Measurements from ENCODE around the gene SPOCD1.

The SPOCD1 gene

GRCh38 chr1:31755850-31756492 lies 59.9 kb downstream of the SPOCD1 start:
- DNase-seq (ENCODE audit: low read depth, low spot score): no peak

DNA sequence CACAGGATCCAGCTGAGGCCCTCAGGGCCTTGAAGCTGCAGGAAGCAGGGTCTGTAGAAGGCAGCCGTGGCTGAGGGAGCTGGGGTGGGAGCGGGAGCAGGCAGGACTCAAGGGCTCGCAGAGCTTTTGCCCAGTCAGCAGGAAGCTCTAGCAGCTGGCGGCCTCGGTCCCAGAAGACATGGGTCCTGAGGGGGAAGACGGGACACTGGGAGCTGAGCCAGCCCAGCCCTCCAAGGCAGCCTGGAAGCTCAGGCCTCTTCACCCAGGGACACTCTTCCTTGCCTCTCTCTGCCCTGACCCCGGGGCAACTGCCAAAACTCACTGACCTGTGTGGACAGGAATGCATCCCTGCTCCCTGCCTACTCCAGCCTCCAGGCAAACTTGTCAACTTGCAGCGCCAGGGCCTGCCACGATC lies 60.6 kb downstream of the SPOCD1 start:
- no peak for DNase-seq (ENCODE audit: low read depth, low spot score)

DNA sequence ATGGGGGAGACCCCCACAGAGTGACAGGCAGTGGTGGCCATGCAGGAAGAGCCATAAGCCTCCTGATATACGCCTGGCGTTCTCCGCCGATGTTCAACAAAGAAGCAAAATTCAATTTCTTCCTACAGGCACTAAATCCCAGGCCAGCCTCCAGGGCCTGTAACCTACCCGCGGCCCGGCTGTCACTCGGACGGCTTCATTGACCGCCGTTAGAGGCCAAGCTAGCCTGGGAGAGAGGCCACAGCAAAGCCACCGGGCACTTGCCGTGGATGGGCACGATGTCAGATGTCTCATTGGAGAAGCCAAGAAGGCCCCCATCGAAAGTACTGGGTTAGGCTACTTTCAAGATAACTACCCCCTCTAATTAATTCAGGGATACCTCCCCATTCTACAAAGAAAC lies 61.4 kb downstream of the SPOCD1 start:
- DNase-seq (ENCODE audit: low read depth, low spot score): no peak

DNA sequence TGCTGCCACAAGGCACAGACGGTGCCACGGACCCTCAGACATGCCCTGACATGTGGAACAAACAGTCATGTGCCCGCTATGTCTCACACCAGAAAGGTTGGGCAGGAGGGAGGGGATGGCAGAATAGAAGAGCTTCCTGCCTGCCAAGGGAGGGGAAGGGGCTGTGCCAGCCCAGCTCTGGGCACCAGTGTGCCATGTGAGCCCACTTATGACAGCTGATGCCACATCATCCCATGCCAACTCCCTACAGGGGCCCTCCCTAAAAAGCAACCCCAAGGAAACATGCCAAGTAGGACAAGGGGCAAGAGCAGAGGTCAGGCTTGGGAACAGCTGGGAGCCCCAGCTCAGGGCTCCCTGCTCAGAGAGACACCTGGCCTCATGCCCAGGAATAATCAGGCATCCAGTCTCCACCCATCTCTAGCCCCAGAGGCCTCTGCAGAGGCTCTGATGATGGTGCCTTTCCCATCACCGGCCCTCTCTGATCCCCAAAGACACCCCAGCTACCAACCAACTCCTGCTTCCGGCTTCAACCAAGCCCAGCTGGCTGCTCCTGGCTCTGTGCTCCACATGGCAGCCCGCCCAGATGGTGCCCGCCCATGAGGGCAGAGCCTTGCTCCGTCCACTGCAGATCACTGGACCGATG lies 62.0 kb downstream of the SPOCD1 start:
- DNase-seq (ENCODE audit: low read depth, low spot score): no peak

GRCh38 chr1:31752952-31753475 lies 62.8 kb downstream of the SPOCD1 start:
- DNase-seq (ENCODE audit: low read depth, low spot score): no peak

DNA sequence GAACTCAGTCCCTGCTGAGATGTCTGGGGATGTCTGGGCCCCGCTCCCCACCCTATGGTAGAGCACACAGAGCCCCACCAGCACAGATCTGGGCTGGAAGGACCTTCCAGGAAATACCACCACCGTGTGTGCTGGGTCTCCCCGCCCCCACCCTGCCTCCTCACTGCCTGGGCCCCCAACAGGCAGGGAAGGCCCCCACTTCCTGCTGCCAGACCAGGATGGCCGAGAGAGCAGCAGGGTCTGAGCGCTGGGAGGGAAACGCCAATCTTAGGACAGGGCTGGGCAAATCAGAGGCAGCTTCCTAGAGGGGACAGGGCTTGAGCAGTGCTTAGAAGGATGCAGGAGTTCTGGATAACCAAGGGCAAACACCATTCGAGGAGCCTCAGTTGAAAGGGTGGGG lies 63.6 kb downstream of the SPOCD1 start:
- DNase-seq (ENCODE audit: low read depth, low spot score): no peak

GRCh38 chr1:31751822-31752241 lies 64.0 kb downstream of the SPOCD1 start:
- DNase-seq (ENCODE audit: low read depth, low spot score): no peak

DNA sequence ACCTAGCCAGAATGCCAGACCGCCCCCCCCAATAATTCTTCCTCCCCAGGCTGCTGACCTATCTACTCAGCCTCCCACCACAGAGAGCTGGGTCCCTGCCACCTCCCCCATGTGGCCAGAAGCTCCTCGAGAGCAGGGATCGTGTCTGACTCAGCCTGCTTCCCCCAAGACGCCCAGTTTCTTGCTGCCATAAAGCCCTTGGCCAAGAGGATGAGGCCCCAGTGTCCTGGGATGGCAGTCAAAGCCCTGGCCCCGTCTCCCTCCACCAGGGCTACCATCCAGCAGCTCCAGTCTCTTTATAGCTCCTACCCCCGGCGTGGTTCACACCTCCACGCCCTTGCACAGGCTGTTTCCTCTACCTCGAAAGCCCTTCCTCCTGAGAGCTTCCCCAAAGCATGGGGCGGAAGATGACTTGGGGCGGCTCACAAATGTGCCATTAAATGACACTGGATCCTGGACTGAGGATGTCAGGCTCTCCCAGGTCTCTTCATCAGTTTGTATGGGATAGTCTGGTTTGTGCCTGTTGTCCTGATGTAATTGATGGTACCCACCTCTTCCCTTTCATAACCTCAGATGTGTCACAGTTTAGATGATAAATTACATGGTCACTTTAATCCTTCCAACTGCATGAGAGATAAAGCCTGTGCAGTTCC lies 64.8 kb downstream of the SPOCD1 start:
- no peak for DNase-seq (ENCODE audit: low read depth, low spot score)

- no peak for DNase-seq (ENCODE audit: low read depth, low spot score)
These were observed 65.8 kb downstream of the SPOCD1 start for GRCh38 chr1:31749785-31750735.

DNA sequence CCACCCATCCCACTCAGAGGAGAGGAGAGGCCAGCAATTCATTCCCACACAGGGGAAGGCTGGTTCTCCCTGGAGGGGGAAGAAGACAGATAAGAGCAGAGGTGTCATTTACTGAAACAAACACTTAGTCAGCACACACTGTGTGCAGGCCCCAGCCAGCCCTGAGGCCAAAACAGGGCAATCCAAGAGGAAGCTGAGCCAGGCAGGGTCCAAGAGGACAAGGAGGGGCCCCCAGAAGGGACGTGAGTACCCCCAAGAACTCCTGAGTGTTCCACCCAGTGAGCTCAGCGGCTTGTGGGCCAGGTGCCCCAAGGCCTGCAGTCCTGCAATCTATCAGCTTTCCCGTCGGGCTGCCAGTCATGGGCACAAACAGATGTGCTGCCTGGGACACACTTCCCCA lies 67.5 kb downstream of the SPOCD1 start:
- DNase-seq (ENCODE audit: low read depth, low spot score): no peak

DNA sequence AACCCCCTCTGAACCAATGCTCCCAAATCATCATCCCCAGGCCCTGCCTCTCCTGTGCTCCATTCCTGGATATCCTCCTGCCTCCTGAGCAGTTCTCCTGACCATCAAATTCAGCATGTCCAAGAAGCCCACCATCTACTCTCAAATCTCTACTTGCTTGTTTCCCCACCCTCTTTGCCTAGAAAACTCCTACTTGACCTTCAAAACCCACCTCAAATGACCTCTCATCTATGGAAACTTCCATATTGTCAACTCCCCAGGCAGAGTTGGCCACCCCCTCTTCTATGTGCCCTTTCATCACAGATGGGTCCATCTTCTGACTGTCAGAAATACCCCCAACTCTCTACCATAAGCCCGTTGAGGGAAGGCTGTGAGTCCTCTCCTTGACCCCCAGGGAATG lies 68.5 kb downstream of the SPOCD1 start:
- no peak for DNase-seq (ENCODE audit: low read depth, low spot score)

DNA sequence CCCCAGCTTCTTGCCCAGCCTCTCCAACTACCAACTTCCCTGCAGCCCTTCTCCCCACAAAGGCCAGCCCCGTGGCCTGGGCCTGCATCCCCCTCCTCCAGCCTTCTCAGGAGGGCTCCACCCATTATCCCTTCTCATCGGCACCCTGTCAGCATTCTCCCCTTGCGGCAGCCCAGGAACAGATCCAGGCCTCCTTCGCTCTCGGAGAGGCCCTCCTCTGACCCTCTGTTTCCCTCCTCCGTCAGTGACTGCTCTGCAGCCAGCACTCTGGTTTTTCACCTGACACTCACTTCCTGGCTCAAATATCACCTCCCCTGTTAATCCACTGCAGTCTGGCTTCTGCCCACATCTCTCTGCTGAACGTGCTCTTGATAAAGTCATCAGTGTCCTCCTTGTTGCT lies 69.1 kb downstream of the SPOCD1 start:
- DNase-seq (ENCODE audit: low read depth, low spot score): no peak

GRCh38 chr1:31745946-31746670 lies 69.7 kb downstream of the SPOCD1 start:
- DNase-seq (ENCODE audit: low read depth, low spot score): no peak

- peak; percentile 45 for DNase-seq (ENCODE audit: low read depth, low spot score)
These were observed 70.5 kb downstream of the SPOCD1 start for GRCh38 chr1:31745096-31745945.

DNA sequence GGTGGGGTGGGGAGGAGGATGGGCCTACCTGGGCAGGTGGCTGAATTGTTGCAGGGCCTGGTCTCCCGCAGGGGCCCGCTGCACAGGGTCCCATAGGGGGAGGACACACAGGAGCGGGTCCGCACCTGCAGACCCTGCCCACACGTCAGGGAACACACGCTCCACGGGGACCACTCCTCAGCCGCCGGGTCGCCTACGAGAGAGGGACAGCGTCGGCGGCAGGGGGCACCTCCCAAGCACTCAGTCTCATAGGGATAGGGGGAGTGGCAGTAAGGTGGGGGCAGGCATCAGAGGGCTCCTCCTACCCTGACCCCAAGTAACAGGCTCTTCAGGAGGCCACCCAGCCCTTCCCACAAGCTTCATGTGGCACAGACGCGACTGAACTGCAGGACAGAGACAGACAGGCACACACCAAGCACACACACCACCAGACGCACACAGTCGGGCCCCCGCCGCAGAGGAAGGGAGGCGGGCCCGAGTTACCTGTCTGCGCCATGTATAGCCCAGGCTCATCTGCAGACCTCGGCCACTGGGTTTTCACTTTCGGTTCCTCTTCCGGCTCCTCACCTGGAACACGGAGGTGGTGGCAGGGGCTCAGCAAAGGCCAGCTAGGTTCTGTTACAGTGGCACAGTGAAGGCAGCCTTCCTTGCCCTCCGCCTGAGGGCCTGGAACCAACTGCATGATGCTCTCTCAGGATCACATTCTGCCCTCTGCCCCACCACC lies 71.5 kb downstream of the SPOCD1 start:
- DNase-seq (ENCODE audit: low read depth, low spot score): no peak

GRCh38 chr1:31742462-31743212 lies 73.2 kb downstream of the SPOCD1 start:
- DNase-seq (ENCODE audit: low read depth, low spot score): no peak

Data from smooth muscle cell of the brain vasculature (primary cell).